ENCODE results near the gene SHB.

The SHB gene

GRCh38 chr9:38008168-38009034 lies 60.6 kb downstream of the SHB start:
- H3K27ac ChIP-seq, result no peak overlapping the region
- TF ChIP-seq CTCF (IDR thresholded peaks at IDR 0.05) (no peak), ZFX (IDR thresholded peaks at IDR 0.05; ENCODE audit: borderline replicate concordance) (no peak)

- TF ChIP-seq CTCF (IDR thresholded peaks at IDR 0.05) (no peak), ZFX (IDR thresholded peaks at IDR 0.05; ENCODE audit: borderline replicate concordance) (no peak)
- no peak overlapping the region for H3K27ac ChIP-seq
These were observed 62.0 kb downstream of the SHB start for GRCh38 chr9:38007016-38007415.

GRCh38 chr9:38006163-38006562 lies 62.9 kb downstream of the SHB start:
- H3K27ac ChIP-seq, result no peak overlapping the region
- TF ChIP-seq CTCF (IDR thresholded peaks at IDR 0.05) (no peak), ZFX (IDR thresholded peaks at IDR 0.05; ENCODE audit: borderline replicate concordance) (no peak)

- H3K27ac ChIP-seq, result no peak overlapping the region
- TF ChIP-seq CTCF (IDR thresholded peaks at IDR 0.05), result no peak
- no peak for TF ChIP-seq ZFX (IDR thresholded peaks at IDR 0.05; ENCODE audit: borderline replicate concordance)
These were observed 64.0 kb downstream of the SHB start for GRCh38 chr9:38004809-38005560.

- TF ChIP-seq CTCF (IDR thresholded peaks at IDR 0.05) (no peak), ZFX (IDR thresholded peaks at IDR 0.05; ENCODE audit: borderline replicate concordance) (no peak)
- no peak overlapping the region for H3K27ac ChIP-seq
These were observed 64.8 kb downstream of the SHB start for GRCh38 chr9:38003946-38004808.

GRCh38 chr9:38003230-38003629 lies 65.8 kb downstream of the SHB start:
- no peak overlapping the region for H3K27ac ChIP-seq
- TF ChIP-seq ZFX (IDR thresholded peaks at IDR 0.05; ENCODE audit: borderline replicate concordance), result no peak
- TF ChIP-seq CTCF (IDR thresholded peaks at IDR 0.05), result no peak

Data from 22Rv1 (cell line).